Liver (tissue), 9 donors: ENCODE measurements around the gene GCN1. TPM values are rescaled to one million over a fixed set of nuclear protein-coding genes. Genes with fewer than 3 reads are reported as not detected.

Source experiments
- DNase-seq: peaks from one replicate; pipeline ENCODE4 v3.0.0-alpha.2; 2017; ENCODE audit warnings: low spot score
- H3K27ac ChIP-seq, 2 donors: one replicate each; pipeline ENCODE4 v1.7.0; 2013; ENCODE audit warnings: inconsistent platforms in 2 of 2, low read length in 2 of 2, control low read depth in 1 of 2, low read depth in 1 of 2, mild to moderate bottlenecking in 1 of 2
- H3K27me3 ChIP-seq, 4 donors: one replicate each; pipeline versions ENCODE4 v1.6.1 to v1.7.0; 2013; ENCODE audit warnings: low read length in 3 of 4, inconsistent platforms in 1 of 4, mild to moderate bottlenecking in 1 of 4, moderate library complexity in 1 of 4; ENCODE audit not compliant: control insufficient read depth in 4 of 4, insufficient read depth in 4 of 4
- H3K36me3 ChIP-seq, 4 donors: one replicate each; pipeline versions ENCODE4 v1.6.1 to v1.7.0; 2013; ENCODE audit warnings: low read length in 3 of 4, mild to moderate bottlenecking in 3 of 4, low read depth in 1 of 4, moderate library complexity in 1 of 4; ENCODE audit not compliant: control insufficient read depth in 4 of 4, insufficient read depth in 3 of 4
- H3K4me1 ChIP-seq, 4 donors: one replicate each; pipeline versions ENCODE4 v1.6.1 to v1.7.0; 2013; ENCODE audit warnings: low read length in 3 of 4, mild to moderate bottlenecking in 3 of 4, moderate library complexity in 1 of 4; ENCODE audit not compliant: control insufficient read depth in 4 of 4, insufficient read depth in 4 of 4
- H3K4me3 ChIP-seq, 3 donors: one replicate each; pipeline versions ENCODE4 v1.6.1 to v1.7.0; 2013; ENCODE audit warnings: low read length in 3 of 3, control low read depth in 1 of 3, low read depth in 1 of 3, mild to moderate bottlenecking in 1 of 3
- H3K9ac ChIP-seq, 2 donors: one replicate each; pipeline ENCODE4 v1.7.0; 2013; ENCODE audit warnings: low read length in 2 of 2, mild to moderate bottlenecking in 2 of 2, moderate library complexity in 2 of 2, control low read depth in 1 of 2, low read depth in 1 of 2
- H3K9me3 ChIP-seq, 4 donors: one replicate each; pipeline versions ENCODE4 v1.6.1 to v1.7.0; 2013; ENCODE audit warnings: low read length in 3 of 4; ENCODE audit not compliant: control insufficient read depth in 4 of 4
- EGR1 ChIP-seq, 2 donors: IDR thresholded peaks; 2 replicates each; pipeline ENCODE4 v1.6.1; 2016 to 2018; ENCODE audit warnings: antibody characterized with exemption in 2 of 2, low read depth in 2 of 2
- FOXA1 ChIP-seq: IDR thresholded peaks from 2 replicates; pipeline ENCODE4 v1.6.1; 2016; ENCODE audit warnings: antibody characterized with exemption
- FOXA2 ChIP-seq: IDR thresholded peaks from 2 replicates; pipeline ENCODE4 v1.6.1; 2016; ENCODE audit warnings: antibody characterized with exemption
- GABPA ChIP-seq, 2 donors: IDR thresholded peaks in 1 of 2; conservative IDR thresholded peaks in 1 of 2; 2 replicates each; pipeline ENCODE4 v1.6.1; 2016; ENCODE audit warnings: antibody characterized with exemption in 2 of 2, mild to moderate bottlenecking in 1 of 2, moderate library complexity in 1 of 2
- HNF4A ChIP-seq, 2 donors: conservative IDR thresholded peaks; 2 replicates each; pipeline ENCODE4 v1.6.1; 2016; ENCODE audit warnings: antibody characterized with exemption in 2 of 2, mild to moderate bottlenecking in 2 of 2
- HNF4G ChIP-seq: IDR thresholded peaks from 2 replicates; pipeline ENCODE4 v1.6.1; 2016; ENCODE audit warnings: antibody characterized with exemption
- JUND ChIP-seq, 2 donors: IDR thresholded peaks; 2 replicates each; pipeline ENCODE4 v1.6.1; 2016; ENCODE audit warnings: antibody characterized with exemption in 2 of 2
- NR2F2 ChIP-seq: IDR thresholded peaks from 2 replicates; pipeline ENCODE4 v1.6.1; 2016; ENCODE audit warnings: antibody characterized with exemption
- RAD21 ChIP-seq, 2 donors: IDR thresholded peaks; 2 replicates each; pipeline ENCODE4 v1.6.1; 2016; ENCODE audit warnings: antibody characterized with exemption in 2 of 2, mild to moderate bottlenecking in 2 of 2
- RXRA ChIP-seq, 2 donors: IDR thresholded peaks; 2 replicates each; pipeline ENCODE4 v1.6.1; 2017 to 2018; ENCODE audit warnings: antibody characterized with exemption in 2 of 2, mild to moderate bottlenecking in 1 of 2
- SP1 ChIP-seq: IDR thresholded peaks from 2 replicates; pipeline ENCODE4 v1.6.1; 2018; ENCODE audit warnings: antibody characterized with exemption, mild to moderate bottlenecking
- TAF1 ChIP-seq: conservative IDR thresholded peaks from 2 replicates; pipeline ENCODE4 v1.6.1; 2016; ENCODE audit warnings: antibody characterized with exemption, mild to moderate bottlenecking
- YY1 ChIP-seq: IDR thresholded peaks from 2 replicates; pipeline ENCODE4 v1.6.1; 2016; ENCODE audit warnings: antibody characterized with exemption, mild to moderate bottlenecking
- WGBS: extraction: QIAGEN DNeasy Blood & Tissue Kit; methylation state at CpG from one replicate; pipeline ENCODE4 v1.1.7; 2013; 5-methylcytosine and 5-hydroxymethylcytosine counted together
- polyA plus RNA-seq, 2 donors: library from polyadenylated mRNA; stranded (reverse) in 1 of 2; unstranded in 1 of 2; fragments of 200-250 nt in 1 of 2; fragments of >200 nt in 1 of 2; fragmentation: Nextera tagmentation in 1 of 2; extraction: Ambion mirVana in 1 of 2; gene quantifications; one replicate each; pipeline versions ENCODE4 v1.2.1 to v1.2.3, GENCODE V29; 2013 to 2015
- total RNA-seq, 2 donors: library from RNA; depleted of rRNA; stranded (reverse); fragments of >200 nt; gene quantifications; one replicate each; pipeline ENCODE4 v1.2.3, GENCODE V29; 2014
- TF ChIP-seq, protein P1 (sequence below): IDR thresholded peaks from 2 replicates; pipeline ENCODE4 v1.6.1; 2016; ENCODE audit warnings: antibody characterized with exemption, mild to moderate bottlenecking
- TF ChIP-seq, protein P2 (sequence below): IDR thresholded peaks from 2 replicates; pipeline ENCODE4 v1.6.1; 2016; ENCODE audit warnings: antibody characterized with exemption
- TF ChIP-seq, protein P3 (sequence below): fragments of 150-350 bp; IDR thresholded peaks from 2 replicates; pipeline ENCODE4 v1.5.1; 2017; ENCODE audit warnings: improper control_type of control experiment, low read depth, low read length; ENCODE audit not compliant: missing input control
- TF ChIP-seq, protein P4 (sequence below): IDR thresholded peaks from 2 replicates; pipeline ENCODE4 v1.6.1; 2016; ENCODE audit warnings: antibody characterized with exemption
- TF ChIP-seq, protein P5 (sequence below): IDR thresholded peaks from 2 replicates; pipeline ENCODE4 v1.6.1; 2016; ENCODE audit warnings: antibody characterized with exemption
- donor health status: healthy.
- donor health status: healthy.
- donor health status: healthy.
- donor health status: healthy.
- donor health status: healthy.

GCN1 gene
- total and polyA plus RNA-seq, 4 donors = 7.3 to 78.6 (median 25.8) TPM

DNA sequence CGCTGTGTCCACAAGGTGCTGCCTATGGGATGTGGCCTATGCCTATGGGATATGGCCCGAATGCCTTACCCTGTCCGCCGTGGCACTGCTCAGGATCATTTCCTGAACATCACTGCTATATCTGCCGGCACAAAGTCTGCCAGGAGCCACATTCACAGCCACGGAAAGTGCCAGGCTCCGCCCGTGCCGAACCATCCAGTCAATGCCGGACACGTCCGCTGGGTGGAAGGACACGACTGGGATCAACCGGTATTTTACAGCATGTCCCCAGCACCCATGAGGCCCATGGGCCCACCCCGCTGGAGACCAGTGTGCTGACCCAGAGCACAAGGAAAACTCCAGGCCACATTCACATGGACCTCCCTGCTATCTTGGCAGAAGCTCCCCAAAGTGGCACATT lies 63.4 kb downstream of the GCN1 start:
- 98% methylated on average over 15 of the region's 15 CpGs for WGBS
- Histone ChIP-seq H3K9ac (no peak overlapping the region), H3K4me3 (no peak overlapping the region), H3K27ac (no peak overlapping the region), H3K36me3 (peaks cover 35 to 96% (median 75%) of the 10 kb centered on the region in 4 donors), H3K27me3 (no peaks in the 10 kb centered on the region), H3K9me3 (no peaks in the 10 kb centered on the region), H3K4me1 (no peaks in the 10 kb centered on the region)
- no peak for DNase-seq
- no peak for TF ChIP-seq SP1
- TF ChIP-seq, protein P1, sequence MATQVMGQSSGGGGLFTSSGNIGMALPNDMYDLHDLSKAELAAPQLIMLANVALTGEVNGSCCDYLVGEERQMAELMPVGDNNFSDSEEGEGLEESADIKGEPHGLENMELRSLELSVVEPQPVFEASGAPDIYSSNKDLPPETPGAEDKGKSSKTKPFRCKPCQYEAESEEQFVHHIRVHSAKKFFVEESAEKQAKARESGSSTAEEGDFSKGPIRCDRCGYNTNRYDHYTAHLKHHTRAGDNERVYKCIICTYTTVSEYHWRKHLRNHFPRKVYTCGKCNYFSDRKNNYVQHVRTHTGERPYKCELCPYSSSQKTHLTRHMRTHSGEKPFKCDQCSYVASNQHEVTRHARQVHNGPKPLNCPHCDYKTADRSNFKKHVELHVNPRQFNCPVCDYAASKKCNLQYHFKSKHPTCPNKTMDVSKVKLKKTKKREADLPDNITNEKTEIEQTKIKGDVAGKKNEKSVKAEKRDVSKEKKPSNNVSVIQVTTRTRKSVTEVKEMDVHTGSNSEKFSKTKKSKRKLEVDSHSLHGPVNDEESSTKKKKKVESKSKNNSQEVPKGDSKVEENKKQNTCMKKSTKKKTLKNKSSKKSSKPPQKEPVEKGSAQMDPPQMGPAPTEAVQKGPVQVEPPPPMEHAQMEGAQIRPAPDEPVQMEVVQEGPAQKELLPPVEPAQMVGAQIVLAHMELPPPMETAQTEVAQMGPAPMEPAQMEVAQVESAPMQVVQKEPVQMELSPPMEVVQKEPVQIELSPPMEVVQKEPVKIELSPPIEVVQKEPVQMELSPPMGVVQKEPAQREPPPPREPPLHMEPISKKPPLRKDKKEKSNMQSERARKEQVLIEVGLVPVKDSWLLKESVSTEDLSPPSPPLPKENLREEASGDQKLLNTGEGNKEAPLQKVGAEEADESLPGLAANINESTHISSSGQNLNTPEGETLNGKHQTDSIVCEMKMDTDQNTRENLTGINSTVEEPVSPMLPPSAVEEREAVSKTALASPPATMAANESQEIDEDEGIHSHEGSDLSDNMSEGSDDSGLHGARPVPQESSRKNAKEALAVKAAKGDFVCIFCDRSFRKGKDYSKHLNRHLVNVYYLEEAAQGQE = no peak
- TF ChIP-seq FOXA2 = no peak
- TF ChIP-seq GABPA (IDR thresholded peaks at IDR 0.05 in 1 of 2, conservative IDR thresholded peaks at IDR 0.05 in 1 of 2) = no peak
- TF ChIP-seq TAF1 = no peak
- no peak for TF ChIP-seq RAD21 (IDR thresholded peaks at IDR 0.05)

DNA sequence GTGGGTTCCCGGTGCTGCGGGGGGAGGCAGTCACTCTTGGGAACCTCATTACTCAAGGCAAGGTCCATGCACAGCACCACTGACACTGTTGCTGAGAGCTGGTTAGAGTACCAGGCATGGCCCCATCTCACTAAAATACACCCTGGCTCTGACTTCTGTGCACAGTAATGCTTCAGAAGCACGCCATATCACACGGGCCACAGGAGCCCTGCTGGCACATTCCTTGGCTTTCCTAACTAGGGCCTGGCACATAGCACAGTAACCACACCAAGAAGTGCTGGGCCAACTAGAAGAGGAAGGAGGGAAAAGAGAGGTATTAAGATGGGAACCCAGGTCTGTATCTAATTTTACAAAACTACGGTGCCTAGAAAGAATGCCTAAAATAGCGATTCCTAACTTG lies 64.5 kb downstream of the GCN1 start:
- Histone ChIP-seq H3K36me3 (peaks cover 35 to 88% (median 72%) of the 10 kb centered on the region in 4 donors), H3K4me1 (no peaks in the 10 kb centered on the region), H3K9ac (no peak overlapping the region), H3K4me3 (no peak overlapping the region), H3K27ac (no peak overlapping the region), H3K27me3 (no peaks in the 10 kb centered on the region), H3K9me3 (no peaks in the 10 kb centered on the region)
- no peak for DNase-seq
- TF ChIP-seq JUND (IDR thresholded peaks at IDR 0.05) (no peak), RXRA (IDR thresholded peaks at IDR 0.05) (no peak), TAF1 (no peak), FOXA2 (no peak), YY1 (no peak), EGR1 (IDR thresholded peaks at IDR 0.05; ENCODE audit: low read depth in 2 of 2) (no peak), HNF4A (conservative IDR thresholded peaks at IDR 0.05) (no peak), NR2F2 (no peak), SP1 (no peak), FOXA1 (no peak), RAD21 (IDR thresholded peaks at IDR 0.05) (no peak), GABPA (IDR thresholded peaks at IDR 0.05 in 1 of 2, conservative IDR thresholded peaks at IDR 0.05 in 1 of 2) (no peak), HNF4G (no peak)
- TF ChIP-seq, protein P2, sequence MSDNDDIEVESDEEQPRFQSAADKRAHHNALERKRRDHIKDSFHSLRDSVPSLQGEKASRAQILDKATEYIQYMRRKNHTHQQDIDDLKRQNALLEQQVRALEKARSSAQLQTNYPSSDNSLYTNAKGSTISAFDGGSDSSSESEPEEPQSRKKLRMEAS = no peak
- TF ChIP-seq, protein P3, sequence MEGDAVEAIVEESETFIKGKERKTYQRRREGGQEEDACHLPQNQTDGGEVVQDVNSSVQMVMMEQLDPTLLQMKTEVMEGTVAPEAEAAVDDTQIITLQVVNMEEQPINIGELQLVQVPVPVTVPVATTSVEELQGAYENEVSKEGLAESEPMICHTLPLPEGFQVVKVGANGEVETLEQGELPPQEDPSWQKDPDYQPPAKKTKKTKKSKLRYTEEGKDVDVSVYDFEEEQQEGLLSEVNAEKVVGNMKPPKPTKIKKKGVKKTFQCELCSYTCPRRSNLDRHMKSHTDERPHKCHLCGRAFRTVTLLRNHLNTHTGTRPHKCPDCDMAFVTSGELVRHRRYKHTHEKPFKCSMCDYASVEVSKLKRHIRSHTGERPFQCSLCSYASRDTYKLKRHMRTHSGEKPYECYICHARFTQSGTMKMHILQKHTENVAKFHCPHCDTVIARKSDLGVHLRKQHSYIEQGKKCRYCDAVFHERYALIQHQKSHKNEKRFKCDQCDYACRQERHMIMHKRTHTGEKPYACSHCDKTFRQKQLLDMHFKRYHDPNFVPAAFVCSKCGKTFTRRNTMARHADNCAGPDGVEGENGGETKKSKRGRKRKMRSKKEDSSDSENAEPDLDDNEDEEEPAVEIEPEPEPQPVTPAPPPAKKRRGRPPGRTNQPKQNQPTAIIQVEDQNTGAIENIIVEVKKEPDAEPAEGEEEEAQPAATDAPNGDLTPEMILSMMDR = no peak
- TF ChIP-seq, protein P1 = no peak
- TF ChIP-seq, protein P4, sequence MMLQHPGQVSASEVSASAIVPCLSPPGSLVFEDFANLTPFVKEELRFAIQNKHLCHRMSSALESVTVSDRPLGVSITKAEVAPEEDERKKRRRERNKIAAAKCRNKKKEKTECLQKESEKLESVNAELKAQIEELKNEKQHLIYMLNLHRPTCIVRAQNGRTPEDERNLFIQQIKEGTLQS = no peak
- TF ChIP-seq, protein P5, sequence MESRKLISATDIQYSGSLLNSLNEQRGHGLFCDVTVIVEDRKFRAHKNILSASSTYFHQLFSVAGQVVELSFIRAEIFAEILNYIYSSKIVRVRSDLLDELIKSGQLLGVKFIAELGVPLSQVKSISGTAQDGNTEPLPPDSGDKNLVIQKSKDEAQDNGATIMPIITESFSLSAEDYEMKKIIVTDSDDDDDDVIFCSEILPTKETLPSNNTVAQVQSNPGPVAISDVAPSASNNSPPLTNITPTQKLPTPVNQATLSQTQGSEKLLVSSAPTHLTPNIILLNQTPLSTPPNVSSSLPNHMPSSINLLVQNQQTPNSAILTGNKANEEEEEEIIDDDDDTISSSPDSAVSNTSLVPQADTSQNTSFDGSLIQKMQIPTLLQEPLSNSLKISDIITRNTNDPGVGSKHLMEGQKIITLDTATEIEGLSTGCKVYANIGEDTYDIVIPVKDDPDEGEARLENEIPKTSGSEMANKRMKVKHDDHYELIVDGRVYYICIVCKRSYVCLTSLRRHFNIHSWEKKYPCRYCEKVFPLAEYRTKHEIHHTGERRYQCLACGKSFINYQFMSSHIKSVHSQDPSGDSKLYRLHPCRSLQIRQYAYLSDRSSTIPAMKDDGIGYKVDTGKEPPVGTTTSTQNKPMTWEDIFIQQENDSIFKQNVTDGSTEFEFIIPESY = no peak
- 95% methylated on average over 6 of the region's 6 CpGs for WGBS
